Heart left ventricle (tissue), 16 donors: ENCODE measurements around the gene TPRG1L. TPM values are rescaled to one million over a fixed set of nuclear protein-coding genes. Genes with fewer than 3 reads are reported as not detected.
A peak's percentile ranks its signal among the peaks of the same experiment; 100 is the strongest.

Experiments
- ATAC-seq, 4 donors: fragments of 200-7000 bp; cut with Tn5 transposase; one replicate each; pipeline ENCODE4 v1.9.1; 2020 to 2022; ENCODE audit warnings: moderate library complexity in 4 of 4, mild to moderate bottlenecking in 3 of 4, moderate number of reproducible peaks in 1 of 4
- DNase-seq, 5 donors: peaks; one replicate each; pipeline ENCODE4 v3.0.0-alpha.2; 2020
- H3K27ac ChIP-seq, 12 donors: fragments of 200-600 bp; sonication (generic) in 4 of 12; one replicate each; pipeline versions ENCODE4 v1.5.0 to v1.8.0; 2016 to 2022; ENCODE audit warnings: mild to moderate bottlenecking in 2 of 12
- H3K27me3 ChIP-seq, 9 donors: fragments of 200-600 bp; sonication (generic) in 2 of 9; one replicate each; pipeline versions ENCODE4 v1.5.1 to v1.8.0; 2016 to 2022; ENCODE audit warnings: mild to moderate bottlenecking in 3 of 9
- H3K36me3 ChIP-seq, 9 donors: fragments of 200-600 bp; sonication (generic) in 2 of 9; one replicate each; pipeline versions ENCODE4 v1.5.0 to v1.8.0; 2018 to 2022; ENCODE audit warnings: mild to moderate bottlenecking in 2 of 9
- H3K4me1 ChIP-seq, 12 donors: fragments of 200-600 bp; sonication (generic) in 4 of 12; one replicate each; pipeline versions ENCODE4 v1.5.0 to v1.8.0; 2016 to 2022; ENCODE audit warnings: mild to moderate bottlenecking in 3 of 12
- H3K4me3 ChIP-seq, 12 donors: fragments of 200-600 bp; sonication (generic) in 4 of 12; one replicate each; pipeline versions ENCODE4 v1.5.0 to v1.8.0; 2017 to 2022; ENCODE audit warnings: mild to moderate bottlenecking in 9 of 12, moderate library complexity in 4 of 12
- H3K9me3 ChIP-seq, 12 donors: fragments of 200-600 bp; sonication (generic) in 4 of 12; one replicate each; pipeline versions ENCODE4 v1.5.0 to v1.8.0; 2016 to 2022; ENCODE audit warnings: mild to moderate bottlenecking in 1 of 12
- POLR2A ChIP-seq, 2 donors: fragments of 450-650 bp; IDR thresholded peaks; one replicate each; pipeline ENCODE4 v1.6.1; 2017; ENCODE audit warnings: antibody characterized with exemption in 2 of 2, mild to moderate bottlenecking in 2 of 2, moderate library complexity in 2 of 2
- WGBS, 4 donors: extraction: QIAGEN DNeasy Blood & Tissue Kit in 2 of 4; methylation state at CpG; one replicate each; pipeline versions ENCODE4 v1.1.5 to v1.1.7; 2013 to 2018; 5-methylcytosine and 5-hydroxymethylcytosine counted together
- intact Hi-C, 10 donors: fragments of 100-400 bp; cut with DNase I; formaldehyde crosslinking; loops; one replicate each; pipeline versions ENCODE4 v1.11.1 to v1.14.2; 2022
- polyA plus RNA-seq, 2 donors: library from polyadenylated mRNA; stranded (reverse); fragments of 200-250 nt; gene quantifications; one replicate each; pipeline ENCODE4 v1.2.3, GENCODE V29; 2013
- total RNA-seq, 9 donors: library from RNA; depleted of rRNA in 2 of 9; stranded (reverse); fragments of >200 nt in 2 of 9; fragmentation: NEBNext Ultra II Directional in 3 of 9; extraction: Animal tissue kit (Norgen Biotek cat#: 25700) in 3 of 9; gene quantifications; one replicate each; pipeline versions ENCODE4 v1.1.0 to v1.2.4, GENCODE V29; 2016 to 2023
- TF ChIP-seq, protein P1 (sequence below), 12 donors: fragments of 200-600 bp; sonication (generic) in 4 of 12; IDR thresholded peaks; one replicate each; pipeline versions ENCODE4 v1.5.0 to v1.8.0; 2018 to 2022; ENCODE audit warnings: antibody characterized with exemption in 12 of 12, mild to moderate bottlenecking in 5 of 12
- donor health status: ischemic (EF 13 %, LVEDD 7.1; RV severe dilation, severe dysfunction).
- donor health status: healthy with polysubstance abuse.
- donor health status: DM: no; HTN: yes; CAD: no.
- donor health status: DM: no; HTN: no; CAD: no.
- donor health status: ischemic (EF 25% LVEDD 6.9; RV normal size, moderate dysfunction).
- donor health status: ischemic (EF 25% LVEDD 5.7; RV mildly dilated, moderate dysfunction).
- donor health status: healthy.
- donor health status: DM: yes; HTN: yes; CAD: no.
- donor health status: ischemic (EF 35%, LVEDD 5.7; RV mildly dilated, moderate dysfunction).
- donor health status: nonischemic (EF 11% LVEDD 7.7; RV severe dilation, severe dysfunction).
- donor health status: DM: yes; HTN: yes; CAD: no.
- donor health status: PGD.
- donor health status: ischemic (EF 29% LVEDD 5.4; RV normal size, mild dysfunction).
- donor health status: nonischemic (EF 23%, LVEDD 6.1; RV moderate dilation, normal function).

Gene TPRG1L
- total and polyA plus RNA-seq, 11 donors: 24.2 to 58.0 (median 48.8) TPM

DNA sequence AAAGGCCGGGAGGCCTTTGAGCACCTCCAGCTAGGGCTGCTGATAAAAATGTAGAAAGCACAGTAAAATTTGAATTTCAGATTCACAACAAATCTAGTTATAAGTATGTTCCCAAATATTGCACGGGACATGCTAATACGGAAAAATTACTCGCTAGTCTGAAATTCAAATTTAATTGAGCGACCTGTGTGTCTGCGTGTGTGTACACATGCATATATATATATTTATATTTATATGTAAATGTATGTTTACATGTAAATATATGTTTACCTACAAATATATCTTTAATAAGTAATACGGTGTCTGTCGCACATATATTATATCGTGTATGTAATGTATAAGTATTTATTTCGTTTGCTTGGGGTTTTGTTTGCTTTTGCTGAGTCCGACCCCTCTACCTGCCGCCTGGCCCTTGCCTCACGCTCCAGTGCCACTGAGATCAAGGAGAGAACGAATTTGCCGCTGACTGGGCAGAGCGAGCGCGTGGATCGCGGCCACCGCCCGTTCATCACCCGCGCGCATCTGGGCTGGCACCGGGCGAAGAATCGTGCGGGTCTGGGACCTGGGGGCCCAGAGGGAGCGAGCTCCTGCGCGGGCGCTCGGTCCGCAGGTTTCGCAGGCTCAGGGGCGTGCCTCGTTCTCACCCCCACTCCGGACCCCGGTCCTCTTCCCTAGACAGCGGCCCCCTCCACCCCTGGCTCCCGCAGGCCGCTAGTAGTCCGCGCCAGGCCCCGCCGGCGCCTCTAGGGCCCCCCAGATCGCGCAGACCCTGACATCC, 25.6 kb downstream of the TPRG1L start:
- Histone ChIP-seq H3K9me3 (no peaks in the 10 kb centered on the region), H3K27me3 (peaks cover 26 to 54% (median 34%) of the 10 kb centered on the region in 9 donors), H3K36me3 (peaks cover 0 to 26% (median 20%) of the 10 kb centered on the region in 9 donors), H3K4me1 (peaks cover 6 to 48% (median 30%) of the 10 kb centered on the region in 12 donors), H3K4me3 (peak overlapping the region; percentile 5 to 99 (median 88)), H3K27ac (no peak overlapping the region)
- no peak for TF ChIP-seq POLR2A (IDR thresholded peaks at IDR 0.05)
- TF ChIP-seq, protein P1, sequence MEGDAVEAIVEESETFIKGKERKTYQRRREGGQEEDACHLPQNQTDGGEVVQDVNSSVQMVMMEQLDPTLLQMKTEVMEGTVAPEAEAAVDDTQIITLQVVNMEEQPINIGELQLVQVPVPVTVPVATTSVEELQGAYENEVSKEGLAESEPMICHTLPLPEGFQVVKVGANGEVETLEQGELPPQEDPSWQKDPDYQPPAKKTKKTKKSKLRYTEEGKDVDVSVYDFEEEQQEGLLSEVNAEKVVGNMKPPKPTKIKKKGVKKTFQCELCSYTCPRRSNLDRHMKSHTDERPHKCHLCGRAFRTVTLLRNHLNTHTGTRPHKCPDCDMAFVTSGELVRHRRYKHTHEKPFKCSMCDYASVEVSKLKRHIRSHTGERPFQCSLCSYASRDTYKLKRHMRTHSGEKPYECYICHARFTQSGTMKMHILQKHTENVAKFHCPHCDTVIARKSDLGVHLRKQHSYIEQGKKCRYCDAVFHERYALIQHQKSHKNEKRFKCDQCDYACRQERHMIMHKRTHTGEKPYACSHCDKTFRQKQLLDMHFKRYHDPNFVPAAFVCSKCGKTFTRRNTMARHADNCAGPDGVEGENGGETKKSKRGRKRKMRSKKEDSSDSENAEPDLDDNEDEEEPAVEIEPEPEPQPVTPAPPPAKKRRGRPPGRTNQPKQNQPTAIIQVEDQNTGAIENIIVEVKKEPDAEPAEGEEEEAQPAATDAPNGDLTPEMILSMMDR (IDR thresholded peaks at IDR 0.05): no peak
- intact Hi-C loops: no loop called here
- 8 to 15% (median 9%) methylated on average over 20 to 50 of the region's 50 CpGs for WGBS, 4 donors
- ATAC-seq (no peak), DNase-seq (peak in 1 of 5 donors; percentile 25)

- H3K4me1 ChIP-seq: peaks cover 6 to 48% (median 30%) of the 10 kb centered on the region in 12 donors
- WGBS, 4 donors: 2 to 13% (median 4%) methylated on average over 16 to 83 of the region's 83 CpGs
- no peak for TF ChIP-seq POLR2A (IDR thresholded peaks at IDR 0.05)
- TF ChIP-seq, protein P1 (IDR thresholded peaks at IDR 0.05): no peak
- peaks cover 0 to 18% (median 13%) of the 10 kb centered on the region in 9 donors for H3K36me3 ChIP-seq
- peak overlapping the region in 11 of 12 donors; percentile 14 to 98 (median 84) for H3K4me3 ChIP-seq
- DNase-seq (peak in 2 of 5 donors; percentile 23 to 58), ATAC-seq (no peak)
- peaks cover 26 to 58% (median 34%) of the 10 kb centered on the region in 9 donors for H3K27me3 ChIP-seq
- H3K9me3 ChIP-seq: no peaks in the 10 kb centered on the region
- intact Hi-C loops: no loop called here
- H3K27ac ChIP-seq: no peak overlapping the region
Measured at GRCh38 chr1:3651026-3651929, 26.5 kb downstream of the TPRG1L start.

- intact Hi-C loops: no loop called here
- Histone ChIP-seq H3K9me3 (no peaks in the 10 kb centered on the region), H3K36me3 (peaks cover 0 to 10% (median 5%) of the 10 kb centered on the region in 9 donors), H3K27ac (no peak within 1 kb of the TSS), H3K27me3 (peaks cover 26 to 60% (median 34%) of the 10 kb centered on the region in 9 donors), H3K4me1 (peaks cover 6 to 48% (median 30%) of the 10 kb centered on the region in 12 donors), H3K4me3 (peak within 1 kb of the TSS; percentile 14 to 98 (median 46))
- DNase-seq: peak in 2 of 5 donors; percentile 28 to 33
- ATAC-seq: peak in 1 of 4 donors; percentile 2
- TF ChIP-seq, protein P1 (IDR thresholded peaks at IDR 0.05): no peak
- TF ChIP-seq POLR2A (IDR thresholded peaks at IDR 0.05): no peak
- 1 to 7% (median 1%) methylated on average over 3 to 80 of the region's 80 CpGs for WGBS, 4 donors
Measured at GRCh38 chr1:3651930-3652547, 27.2 kb downstream of the TPRG1L start, which contains the start of gene TP73. TSS of gene TP73 (plus strand) at chr1:3652516. CDS start at chr1:3682366, 29,850 bp downstream.
